ENCODE results near the gene TRPV6.

DNA sequence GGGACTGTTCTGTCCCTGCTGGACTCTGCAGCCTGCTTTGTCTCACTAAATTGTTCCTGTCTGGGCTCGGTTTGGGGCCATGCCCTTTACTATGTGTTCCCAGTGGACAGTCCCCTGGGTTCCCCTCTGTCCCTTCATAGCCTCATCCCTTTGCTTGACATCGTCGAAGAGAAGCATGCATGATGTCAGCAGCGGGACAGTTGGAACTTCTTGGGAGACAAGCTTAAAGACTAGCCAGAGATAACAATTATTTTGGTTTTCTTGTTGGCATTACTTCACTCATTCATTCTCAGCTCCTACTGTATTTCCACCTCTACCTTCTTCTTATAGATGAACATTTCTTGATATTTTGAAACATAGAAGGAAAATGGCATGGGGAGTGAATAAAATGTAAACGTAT lies 27.9 kb downstream of the TRPV6 start:
- TF ChIP-seq, protein P1, sequence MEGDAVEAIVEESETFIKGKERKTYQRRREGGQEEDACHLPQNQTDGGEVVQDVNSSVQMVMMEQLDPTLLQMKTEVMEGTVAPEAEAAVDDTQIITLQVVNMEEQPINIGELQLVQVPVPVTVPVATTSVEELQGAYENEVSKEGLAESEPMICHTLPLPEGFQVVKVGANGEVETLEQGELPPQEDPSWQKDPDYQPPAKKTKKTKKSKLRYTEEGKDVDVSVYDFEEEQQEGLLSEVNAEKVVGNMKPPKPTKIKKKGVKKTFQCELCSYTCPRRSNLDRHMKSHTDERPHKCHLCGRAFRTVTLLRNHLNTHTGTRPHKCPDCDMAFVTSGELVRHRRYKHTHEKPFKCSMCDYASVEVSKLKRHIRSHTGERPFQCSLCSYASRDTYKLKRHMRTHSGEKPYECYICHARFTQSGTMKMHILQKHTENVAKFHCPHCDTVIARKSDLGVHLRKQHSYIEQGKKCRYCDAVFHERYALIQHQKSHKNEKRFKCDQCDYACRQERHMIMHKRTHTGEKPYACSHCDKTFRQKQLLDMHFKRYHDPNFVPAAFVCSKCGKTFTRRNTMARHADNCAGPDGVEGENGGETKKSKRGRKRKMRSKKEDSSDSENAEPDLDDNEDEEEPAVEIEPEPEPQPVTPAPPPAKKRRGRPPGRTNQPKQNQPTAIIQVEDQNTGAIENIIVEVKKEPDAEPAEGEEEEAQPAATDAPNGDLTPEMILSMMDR (IDR thresholded peaks at IDR 0.05) = no peak
- no peak for TF ChIP-seq POLR2A (IDR thresholded peaks at IDR 0.05)
- no peak for TF ChIP-seq POLR2AphosphoS5 (IDR thresholded peaks at IDR 0.05)
- no peak for TF ChIP-seq EP300 (IDR thresholded peaks at IDR 0.05)

Data from sigmoid colon (tissue), 4 donors.